ENCODE results near the gene NCAPD2. TPM values are rescaled to one million over a fixed set of nuclear protein-coding genes. Genes with fewer than 3 reads are reported as not detected.

Gene NCAPD2
- total RNA-seq, 6 experiments from 2014 or later = 42.2 to 75.9 (median 65.4) TPM

GRCh38 chr12:6451348-6452244 is 42.3 kb upstream of the NCAPD2 start, which contains the start of gene TAPBPL:
Gene TAPBPL, plus strand, starts transcription at chr12:6452042. Its CDS starts 207 bp downstream, at chr12:6452249.
- TF ChIP-seq CTCF (IDR thresholded peaks at IDR 0.05) = no peak
- Mint-ChIP-seq H3K27me3 (ENCODE audit: insufficient read depth) (no peaks in the 10 kb centered on the region; the same call in 1 of the 2 replicates), H3K27ac (peak within 1 kb of the TSS; percentile 99), H3K4me1 (ENCODE audit: low read depth) (peaks cover 37% of the 10 kb centered on the region), H3K4me3 (peak within 1 kb of the TSS; percentile 94), H3K9me3 (no peaks in the 10 kb centered on the region), H3K36me3 (ENCODE audit: low read depth) (peaks cover 13% of the 10 kb centered on the region)
- DNase-seq = peak; percentile 84

- Mint-ChIP-seq H3K4me3 (peak overlapping the region; percentile 94), H3K9me3 (no peaks in the 10 kb centered on the region), H3K36me3 (ENCODE audit: low read depth) (peaks cover 19% of the 10 kb centered on the region), H3K27me3 (ENCODE audit: insufficient read depth) (peaks cover 2% of the 10 kb centered on the region), H3K27ac (peak overlapping the region; percentile 99), H3K4me1 (ENCODE audit: low read depth) (peaks cover 37% of the 10 kb centered on the region)
- no peak for TF ChIP-seq CTCF (IDR thresholded peaks at IDR 0.05)
- DNase-seq = no peak
Measured at GRCh38 chr12:6452245-6452943, 41.5 kb upstream of the NCAPD2 start.

DNA sequence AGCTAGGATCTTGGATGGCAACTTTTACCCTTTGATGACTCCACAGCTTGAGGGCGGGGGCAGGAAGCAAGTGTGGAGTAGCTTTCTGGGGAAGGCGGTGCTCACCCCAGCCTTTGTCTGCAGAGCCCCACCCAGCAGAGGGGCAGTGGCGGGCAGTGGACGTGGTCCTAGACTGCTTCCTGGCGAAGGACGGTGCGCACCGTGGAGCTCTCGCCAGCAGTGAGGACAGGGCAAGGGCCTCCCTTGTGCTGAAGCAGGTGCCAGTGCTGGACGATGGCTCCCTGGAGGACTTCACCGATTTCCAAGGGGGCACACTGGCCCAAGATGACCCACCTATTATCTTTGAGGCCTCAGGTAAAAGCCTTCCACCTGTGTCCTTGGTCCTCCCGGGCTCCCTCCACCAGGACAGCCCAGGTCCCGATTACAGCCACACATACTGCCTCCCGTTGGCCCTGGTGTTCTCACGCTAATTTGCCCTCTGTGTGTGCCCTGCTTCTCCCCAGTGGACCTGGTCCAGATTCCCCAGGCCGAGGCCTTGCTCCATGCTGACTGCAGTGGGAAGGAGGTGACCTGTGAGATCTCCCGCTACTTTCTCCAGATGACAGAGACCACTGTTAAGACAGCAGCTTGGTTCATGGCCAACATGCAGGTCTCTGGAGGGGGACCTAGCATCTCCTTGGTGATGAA is 40.8 kb upstream of the NCAPD2 start:
- TF ChIP-seq CTCF (IDR thresholded peaks at IDR 0.05) = no peak
- Mint-ChIP-seq H3K9me3 (no peaks in the 10 kb centered on the region), H3K27me3 (ENCODE audit: insufficient read depth) (peaks cover 2% of the 10 kb centered on the region), H3K4me3 (peak overlapping the region; percentile 94), H3K27ac (peak overlapping the region; percentile 99), H3K36me3 (ENCODE audit: low read depth) (peaks cover 13% of the 10 kb centered on the region), H3K4me1 (ENCODE audit: low read depth) (peaks cover 34% of the 10 kb centered on the region)
- DNase-seq = no peak

DNA sequence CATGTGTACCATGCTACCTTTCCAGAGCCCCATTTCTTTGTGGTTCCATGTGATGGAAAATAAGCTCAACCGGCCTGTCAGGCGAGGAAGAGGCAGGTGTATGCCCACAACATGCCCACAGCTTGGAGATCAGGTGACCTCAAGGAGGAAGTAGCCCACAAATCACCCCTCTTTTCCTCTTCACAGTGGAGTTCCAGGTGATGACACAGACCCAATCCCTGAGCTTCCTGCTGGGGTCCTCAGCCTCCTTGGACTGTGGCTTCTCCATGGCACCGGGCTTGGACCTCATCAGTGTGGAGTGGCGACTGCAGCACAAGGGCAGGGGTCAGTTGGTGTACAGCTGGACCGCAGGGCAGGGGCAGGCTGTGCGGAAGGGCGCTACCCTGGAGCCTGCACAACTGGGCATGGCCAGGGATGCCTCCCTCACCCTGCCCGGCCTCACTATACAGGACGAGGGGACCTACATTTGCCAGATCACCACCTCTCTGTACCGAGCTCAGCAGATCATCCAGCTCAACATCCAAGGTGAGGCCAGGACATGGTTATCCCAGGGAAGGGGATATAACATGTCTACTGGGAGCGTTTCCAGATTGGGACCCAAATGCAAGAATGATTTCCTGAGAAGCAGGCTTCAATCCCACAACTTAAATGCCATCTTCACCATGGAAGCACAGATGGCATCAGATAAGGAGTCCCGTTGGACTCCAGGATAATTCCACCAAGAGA is 36.5 kb upstream of the NCAPD2 start:
- Mint-ChIP-seq H3K4me1 (ENCODE audit: low read depth) (peaks cover 7% of the 10 kb centered on the region), H3K4me3 (no peak overlapping the region), H3K36me3 (ENCODE audit: low read depth) (peaks cover 24% of the 10 kb centered on the region), H3K27me3 (ENCODE audit: insufficient read depth) (peaks cover 2% of the 10 kb centered on the region; the same call in 1 of the 2 replicates), H3K27ac (peak overlapping the region; percentile 42; the same call in 1 of the 2 replicates), H3K9me3 (no peaks in the 10 kb centered on the region)
- no peak for DNase-seq
- no peak for TF ChIP-seq CTCF (IDR thresholded peaks at IDR 0.05)

Data from HFFc6 (cell line).